NCI-H345 treated with DMSO at 0.1 percent for 48 hours (cell line): ENCODE results near the gene YARS1.

Source experiments
- DNase-seq: peaks from one replicate; lab custom pipeline; 2025; ENCODE audit not compliant: unreplicated experiment; lab: John Stamatoyannopoulos, UW

YARS1 gene

DNA sequence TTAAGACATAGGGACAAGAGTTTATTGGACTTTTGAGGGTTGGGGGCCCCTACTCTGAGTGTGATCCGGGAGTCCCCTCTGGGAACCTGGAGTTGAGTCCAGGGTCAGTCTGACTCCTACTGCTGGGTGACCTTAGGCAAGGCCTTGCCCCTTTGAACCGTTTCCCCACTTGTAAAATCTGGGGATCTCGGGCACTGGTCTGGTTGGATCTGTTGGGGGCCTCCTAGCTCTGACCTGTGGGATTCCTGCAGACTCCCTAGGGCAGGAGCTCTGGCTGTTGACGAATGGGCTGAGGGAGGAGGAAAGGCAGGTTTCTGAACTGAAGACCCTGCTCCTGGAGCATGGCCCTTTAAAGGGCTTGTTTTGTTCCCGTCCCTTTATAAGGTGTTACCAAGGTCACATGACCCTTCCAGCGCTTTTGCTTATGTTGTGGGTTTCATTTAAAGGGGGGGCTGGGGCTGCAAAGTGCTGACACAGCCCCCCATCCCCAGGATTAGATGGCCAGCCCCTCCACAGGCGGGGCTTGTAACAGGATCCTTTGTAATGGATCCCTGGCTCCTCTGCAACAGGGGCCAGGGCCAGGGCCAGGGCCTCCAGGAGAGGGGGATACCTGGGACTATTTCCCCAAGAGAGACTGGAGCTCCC is 50.7 kb downstream of the YARS1 start:
- no peak for DNase-seq

DNA sequence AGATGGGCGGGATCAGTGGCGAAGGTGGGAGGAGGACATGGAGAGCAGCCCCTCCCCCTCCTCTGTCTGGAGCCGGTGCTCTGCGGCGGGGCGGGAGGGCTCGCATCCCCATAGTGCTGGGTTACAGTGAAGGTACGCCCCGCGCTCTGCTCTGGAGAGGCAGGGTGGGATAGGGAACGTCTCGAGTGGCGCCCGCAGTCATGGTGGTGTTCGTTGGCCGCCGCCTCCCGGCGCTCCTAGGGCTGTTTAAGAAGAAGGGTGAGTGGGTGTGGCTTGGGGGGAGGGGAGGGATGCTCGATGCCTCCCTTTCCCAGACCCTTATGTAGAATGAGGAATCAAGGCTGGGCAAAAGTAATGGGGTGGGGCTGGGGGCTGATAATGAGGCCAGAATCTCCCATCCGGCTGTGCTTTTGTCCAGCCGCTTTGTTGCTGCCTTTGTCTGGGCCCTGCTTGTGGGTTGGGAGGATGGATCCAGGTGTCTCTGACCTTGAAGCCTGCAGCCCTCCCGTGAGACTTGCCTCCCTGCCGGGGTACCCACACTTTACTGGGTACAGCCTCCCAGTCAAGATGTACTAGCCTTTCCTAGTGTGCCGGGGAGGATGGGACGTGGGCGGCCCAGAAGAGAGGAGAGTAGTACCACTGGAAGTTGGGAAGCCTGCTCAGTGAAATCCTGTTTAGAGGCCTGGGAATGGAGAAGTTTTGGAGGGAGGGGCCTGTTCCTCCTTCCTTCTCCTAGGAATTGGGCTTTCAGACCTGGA is 51.4 kb downstream of the YARS1 start:
- DNase-seq = no peak

DNA sequence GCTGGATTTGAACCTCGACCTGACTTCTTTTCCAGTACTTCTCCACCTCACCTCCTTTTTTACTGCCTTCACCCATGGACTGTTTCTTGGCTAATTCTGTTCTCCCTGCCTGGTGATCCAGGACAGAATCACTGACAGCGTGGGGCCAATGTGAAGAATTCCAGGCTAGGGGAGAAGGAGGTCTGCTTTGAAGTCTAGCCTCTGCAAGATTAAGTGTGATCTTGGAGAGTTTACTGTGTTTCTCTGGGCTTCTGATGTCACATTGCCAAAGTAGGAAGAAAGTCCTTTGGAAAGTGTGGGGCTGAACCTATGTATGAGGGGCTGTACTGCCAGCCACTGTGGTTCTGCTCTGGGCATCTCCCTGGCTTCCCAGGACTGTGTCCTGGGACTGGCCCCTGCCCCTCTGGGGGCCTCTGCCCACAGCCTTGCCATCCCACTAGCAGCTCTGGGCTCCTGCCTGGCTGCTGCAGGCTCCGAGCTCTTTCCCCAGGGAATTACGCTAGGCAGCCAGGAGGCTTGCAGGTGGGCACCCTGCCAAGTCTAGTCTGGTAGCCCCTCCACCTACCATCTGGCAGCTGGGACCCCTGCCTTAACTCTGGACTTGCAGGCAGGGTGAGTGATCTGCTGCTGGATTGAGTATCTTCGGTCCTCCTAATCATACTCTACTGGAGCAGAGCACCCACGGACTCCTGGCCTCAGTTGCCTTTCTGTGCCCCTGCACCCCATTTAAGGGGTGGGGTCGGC is 52.2 kb downstream of the YARS1 start:
- DNase-seq = peak; percentile 83

DNA sequence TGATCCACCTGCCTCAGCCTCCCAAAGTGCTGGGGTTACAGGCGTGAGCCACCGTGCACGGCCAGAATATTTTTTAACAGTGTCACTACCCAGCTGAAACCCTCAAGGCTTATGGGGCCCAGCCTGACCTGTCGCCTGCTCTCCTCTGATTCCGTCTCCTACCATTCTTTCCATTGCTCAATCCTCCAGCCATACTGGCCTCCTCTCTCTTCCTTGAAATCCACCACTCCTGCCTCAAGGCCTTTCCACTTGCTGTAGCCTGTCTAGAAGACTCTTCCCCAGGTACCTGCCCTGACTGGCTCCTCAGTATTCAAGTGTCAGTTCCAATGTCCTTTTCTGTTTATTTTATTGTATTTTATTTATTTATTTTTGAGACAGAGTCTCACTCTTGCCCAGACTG is 53.9 kb downstream of the YARS1 start:
- no peak for DNase-seq

DNA sequence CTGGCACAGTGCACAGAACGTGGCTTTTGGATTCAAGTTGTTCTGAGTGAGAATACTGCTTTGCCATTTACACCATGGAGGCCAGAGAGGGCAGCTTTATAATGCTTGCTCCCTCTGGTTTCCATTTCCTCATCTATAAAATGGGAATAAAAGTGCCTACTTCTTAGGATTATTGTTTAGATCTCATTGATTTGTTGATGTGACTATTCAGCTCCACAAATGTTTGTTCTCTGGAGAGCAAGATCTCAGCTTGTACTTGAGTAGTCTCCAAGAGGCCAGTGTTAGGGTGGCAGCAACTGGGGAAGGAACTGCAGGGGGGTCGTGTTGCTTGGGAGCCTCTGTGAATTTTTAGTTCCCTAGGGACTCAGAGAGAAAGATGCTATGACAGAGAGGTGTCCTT is 55.2 kb downstream of the YARS1 start:
- DNase-seq = no peak

DNA sequence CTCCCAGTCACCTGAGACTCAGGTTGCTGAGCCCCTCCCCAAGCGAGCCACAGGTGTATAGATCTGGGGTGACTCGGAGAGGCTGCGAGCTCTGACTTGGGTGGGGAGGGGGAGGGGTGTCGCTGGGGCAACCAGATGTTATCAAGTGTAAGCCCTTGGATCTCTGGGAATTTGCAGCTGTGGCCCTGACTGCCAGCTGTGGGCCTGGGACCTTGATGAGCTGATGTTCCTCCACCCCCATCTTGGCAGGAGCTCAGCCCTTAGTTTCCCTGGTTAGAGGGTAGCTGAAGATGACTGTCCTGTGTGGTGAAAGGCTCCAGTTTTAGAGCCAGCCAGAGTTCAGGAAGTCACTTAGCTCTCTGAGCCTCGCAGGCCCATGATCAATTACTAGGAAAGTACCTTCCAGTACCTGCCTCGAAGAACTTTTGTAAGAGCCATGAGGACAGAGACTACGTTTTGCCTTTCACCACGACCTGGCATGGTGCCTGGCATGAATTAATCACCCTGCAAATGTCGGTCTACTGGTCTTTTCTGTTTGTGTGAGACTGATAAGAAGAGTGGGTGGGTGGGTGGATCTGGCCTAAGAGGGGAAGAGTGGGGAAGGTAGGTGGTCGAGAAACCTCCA is 55.8 kb downstream of the YARS1 start:
- no peak for DNase-seq

DNA sequence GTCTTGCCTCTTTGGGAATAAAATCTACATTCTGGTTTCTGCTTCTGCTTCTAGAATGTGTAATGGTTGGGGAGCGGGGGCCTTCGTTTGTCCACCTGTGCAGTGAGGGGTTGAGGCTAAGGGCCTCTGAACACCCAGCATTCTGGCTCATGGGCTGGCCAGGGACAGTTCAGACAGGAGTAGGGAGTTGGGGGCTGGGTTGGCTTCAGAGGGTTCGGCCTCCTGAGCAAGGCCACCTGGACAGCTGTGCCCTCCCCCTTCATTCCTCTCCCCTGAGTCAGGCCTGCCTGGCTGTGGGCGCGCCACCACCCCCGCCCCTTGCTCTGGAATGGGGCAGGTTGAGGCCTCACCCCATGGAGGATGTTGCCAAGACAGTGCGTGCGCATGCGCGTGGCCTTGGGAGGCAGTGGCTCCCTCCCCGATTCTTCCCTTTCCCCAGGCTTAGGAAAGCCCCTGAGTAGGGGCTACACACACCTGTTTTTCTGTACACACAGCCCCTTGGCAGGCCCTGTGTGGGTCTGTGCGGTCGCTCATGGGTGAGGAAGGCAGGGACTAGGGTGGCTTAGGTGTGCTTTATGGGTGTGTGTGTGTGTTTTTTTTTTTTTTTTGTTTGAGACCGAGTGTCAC is 57.0 kb downstream of the YARS1 start:
- DNase-seq = no peak

DNA sequence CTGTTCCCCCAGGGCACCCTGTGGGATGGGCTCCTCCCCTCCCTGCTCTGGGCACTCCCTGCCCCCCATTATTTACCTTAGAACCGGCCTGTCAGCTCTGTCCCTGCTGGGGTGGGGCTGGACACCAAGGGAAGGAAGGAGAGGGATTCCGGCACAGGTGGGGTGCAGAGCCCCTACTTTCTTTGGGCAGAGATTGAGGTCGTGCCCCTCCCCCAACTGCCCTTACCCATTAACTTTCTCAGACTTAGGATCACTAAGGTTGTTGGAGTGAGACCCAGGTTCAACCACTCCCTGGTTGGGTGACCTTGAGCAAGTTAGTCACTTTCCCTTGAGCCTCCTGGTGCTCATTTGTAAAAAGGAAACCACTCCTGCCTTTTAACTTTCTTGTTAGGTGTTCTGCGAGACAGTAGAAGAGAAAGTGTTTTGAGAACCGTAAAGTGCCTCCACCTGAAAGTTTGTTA is 57.6 kb downstream of the YARS1 start:
- DNase-seq = no peak

DNA sequence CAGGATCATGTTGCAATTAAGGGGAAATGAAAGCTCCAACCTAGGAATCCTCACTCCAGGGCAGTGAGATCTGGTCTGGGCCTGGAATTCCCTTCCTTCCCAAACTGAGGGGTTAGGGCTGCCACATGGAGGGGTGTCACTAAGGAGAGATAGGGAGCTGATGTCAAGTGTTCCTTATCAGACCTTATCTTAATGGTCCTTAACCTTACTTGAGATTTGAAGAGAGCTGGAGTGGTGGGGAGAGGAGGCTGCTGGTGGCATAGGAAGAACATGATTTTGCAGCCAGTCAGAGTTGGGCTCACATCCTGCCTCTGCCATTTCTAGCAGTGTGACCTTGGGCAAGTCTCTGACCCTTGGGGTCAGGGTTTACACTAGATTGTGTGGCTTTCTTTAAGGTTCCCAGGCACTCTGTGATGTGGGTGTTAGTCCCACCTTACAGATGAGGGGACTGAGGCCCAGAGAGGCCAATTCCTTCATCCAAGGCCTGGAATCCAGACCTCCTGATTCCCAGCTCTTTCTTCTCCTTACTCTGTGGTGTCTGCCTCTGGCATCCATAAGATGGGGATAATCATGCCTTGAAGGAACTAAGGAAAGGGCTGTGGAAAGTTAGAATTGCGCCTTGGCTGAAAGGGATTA is 58.2 kb downstream of the YARS1 start:
- no peak for DNase-seq

DNA sequence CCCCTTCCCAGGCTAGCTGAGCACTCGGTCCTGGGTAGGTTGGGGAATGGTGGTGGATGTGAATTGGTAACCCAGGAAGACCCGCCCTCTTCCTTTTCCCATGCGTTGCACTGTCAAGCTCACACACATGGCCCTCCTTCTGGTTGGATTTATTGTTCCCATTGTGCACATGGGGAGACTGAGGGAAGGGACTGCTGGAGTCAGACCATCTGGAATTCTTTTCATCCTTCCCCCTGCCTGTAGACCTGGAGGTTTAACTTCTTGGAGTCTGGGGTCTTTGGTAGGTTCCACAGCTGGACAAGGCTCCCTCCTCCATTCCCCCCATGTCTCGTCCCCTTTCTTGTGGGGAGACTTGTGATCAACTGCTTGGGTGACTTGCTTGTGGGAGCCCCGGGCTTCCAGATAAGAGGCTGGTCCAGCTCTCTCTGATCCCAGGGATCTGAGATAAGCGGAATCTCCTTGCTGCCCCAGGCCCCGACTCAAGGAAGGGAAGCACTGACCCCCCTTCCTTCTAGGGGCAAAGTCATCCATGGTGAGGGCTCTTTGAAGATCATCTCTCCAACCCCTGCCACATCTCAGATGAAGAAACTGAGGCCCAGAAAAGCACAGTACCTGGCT is 58.9 kb downstream of the YARS1 start:
- no peak for DNase-seq

DNA sequence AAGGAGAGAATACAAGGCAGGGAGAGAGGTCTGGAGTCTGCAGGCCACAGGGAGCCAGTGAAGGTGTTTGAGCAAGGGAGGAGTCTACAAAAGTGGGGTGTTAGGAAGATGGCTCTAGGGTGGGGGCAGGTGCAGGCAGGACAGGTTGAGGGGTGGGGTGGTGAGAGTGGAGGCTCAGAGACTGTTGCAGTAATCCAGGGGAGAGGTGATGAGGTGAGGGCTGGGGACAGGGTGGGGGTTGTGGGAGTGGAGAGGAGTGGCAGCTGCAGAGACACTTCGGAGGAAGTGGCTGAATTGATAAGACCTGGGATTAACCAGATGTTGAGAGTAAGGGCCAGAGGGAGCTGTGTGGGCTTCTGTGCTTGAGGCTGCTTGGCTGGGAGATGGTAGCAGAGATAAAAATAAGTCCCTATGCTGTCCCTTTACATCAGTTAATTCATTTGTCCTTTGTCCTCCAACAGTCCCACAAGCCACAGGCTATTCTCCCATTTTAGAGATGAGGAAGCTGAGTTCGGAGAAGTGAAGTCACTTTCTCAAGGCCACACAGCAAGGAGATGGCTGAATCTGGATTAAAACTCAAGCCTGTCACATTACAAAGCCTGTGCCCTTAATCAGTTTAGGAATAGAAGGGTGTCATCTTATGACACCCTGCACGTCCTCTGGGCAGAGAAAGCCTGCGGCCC is 59.8 kb downstream of the YARS1 start:
- DNase-seq = no peak

DNA sequence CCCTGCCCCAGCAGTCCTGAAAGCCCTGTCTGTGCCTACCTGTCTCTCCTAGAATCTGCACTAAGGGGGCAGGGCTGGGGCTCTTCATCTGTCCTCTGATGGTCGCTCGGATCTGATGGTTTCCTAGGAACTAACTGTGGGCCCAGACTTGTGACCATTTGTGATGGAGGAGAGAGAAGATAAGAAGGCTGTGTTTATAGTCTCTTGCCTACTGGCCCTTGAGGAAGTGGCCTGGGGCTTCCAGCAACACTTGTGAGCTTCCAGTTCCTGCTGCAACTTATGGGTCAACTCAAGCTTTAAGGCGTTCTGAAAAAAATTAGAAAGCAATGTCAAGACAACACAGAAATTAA is 61.4 kb downstream of the YARS1 start:
- DNase-seq = no peak

DNA sequence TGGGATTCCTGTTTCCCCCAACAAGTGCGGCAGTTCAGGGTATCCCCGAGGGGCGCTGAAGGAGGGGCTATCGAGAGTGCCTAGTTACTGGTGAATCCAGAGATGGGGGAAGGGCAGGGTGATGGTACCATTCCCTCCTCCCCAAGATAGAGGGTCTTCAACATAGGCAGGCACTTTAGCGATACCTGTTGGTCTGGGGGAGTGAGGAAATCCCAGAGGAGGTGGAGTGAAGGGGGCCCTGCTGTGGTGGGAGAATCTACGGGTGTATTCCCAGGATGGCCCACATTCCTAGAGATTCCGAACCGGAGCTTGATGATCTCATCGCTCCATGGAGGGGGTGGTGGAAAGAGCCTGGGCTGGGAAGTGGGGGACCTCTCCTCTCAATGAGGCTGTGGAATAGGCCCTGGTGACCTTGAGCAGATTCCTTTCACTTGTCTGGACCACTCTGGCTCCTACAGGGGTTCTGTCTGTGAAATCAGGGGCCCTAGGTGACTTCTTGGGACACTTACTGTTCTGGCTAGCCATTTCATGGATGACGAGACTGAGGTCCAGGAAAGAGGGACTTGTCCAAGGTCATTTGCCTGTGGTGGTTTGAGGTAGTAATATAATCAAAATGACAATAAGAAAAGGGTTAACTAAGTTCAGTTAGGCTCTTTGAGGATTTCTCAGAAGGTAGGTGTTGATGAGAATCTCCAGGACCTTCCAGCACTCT is 61.9 kb downstream of the YARS1 start:
- no peak for DNase-seq

DNA sequence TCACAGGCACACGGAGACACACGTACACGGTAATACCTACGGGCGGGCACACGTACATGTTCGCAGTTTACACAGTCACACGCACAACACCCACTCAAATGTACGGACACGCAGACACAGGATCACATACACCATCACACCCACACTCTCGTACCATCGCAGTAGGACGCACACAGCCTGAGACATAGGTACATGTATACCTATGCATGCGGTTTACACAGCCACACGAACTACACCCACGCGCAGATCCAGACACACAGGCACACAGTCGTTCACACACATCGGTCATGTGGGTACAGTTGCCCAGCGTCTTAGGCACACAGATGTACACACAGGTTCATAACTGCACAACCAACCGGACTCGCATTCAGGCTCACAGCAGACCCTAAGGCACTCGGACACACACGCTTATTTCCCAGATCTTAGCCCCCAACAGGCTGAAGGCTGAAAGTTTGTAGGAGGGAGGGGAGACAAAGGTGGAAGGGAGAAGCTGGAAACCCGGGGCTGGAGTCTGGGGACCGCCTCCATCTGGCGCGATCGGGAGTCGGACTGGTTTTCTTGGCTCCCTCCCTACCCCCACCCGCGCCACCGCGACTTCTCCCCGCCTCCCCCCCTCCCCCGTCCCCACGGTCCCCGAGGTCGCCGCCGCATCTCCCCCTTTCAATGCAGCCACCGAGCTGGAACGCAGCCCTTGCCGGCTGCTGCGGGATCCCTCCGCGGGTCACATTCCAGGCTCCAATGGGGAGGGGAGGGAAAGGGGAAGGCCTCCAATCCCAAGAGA is 62.7 kb downstream of the YARS1 start:
- no peak for DNase-seq

DNA sequence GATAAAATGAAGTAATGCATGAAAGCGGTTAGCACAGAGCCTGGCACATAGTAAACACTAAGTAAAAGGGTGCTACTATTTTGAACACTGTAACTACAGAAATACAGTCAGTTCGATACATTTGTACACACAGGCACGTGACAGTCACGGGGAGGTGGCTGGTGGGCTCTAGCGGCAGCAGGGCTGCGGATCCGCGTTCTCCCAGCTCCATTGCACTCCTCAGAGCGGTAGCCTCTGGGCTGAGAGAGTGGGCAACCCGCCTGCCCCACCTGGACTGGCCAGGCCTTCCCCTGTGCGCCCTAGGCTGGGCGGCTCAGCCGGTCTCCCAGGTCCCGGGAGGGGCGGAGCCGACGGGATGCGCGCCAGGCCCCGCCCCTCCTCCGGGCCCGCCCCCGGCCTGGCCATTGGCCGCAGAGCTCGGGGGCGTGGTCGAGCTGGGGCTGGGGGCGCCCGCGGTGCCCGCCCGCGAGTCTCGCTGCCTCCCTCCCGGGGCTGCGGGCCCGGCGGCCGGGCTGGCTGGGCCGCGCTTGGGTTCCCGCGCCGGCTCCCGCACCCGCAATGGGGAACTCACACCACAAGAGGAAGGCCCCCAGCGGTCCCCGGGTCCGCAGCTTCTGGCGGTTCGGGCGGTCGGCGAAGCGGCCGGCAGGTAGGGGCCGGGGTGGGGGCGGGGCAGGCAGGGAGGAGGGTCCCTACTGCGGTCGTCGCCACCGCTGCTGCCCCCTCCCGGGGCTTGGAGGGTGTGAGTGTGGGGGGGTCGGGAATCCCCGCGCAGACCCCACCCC is 63.4 kb downstream of the YARS1 start:
- DNase-seq = peak; percentile 69

DNA sequence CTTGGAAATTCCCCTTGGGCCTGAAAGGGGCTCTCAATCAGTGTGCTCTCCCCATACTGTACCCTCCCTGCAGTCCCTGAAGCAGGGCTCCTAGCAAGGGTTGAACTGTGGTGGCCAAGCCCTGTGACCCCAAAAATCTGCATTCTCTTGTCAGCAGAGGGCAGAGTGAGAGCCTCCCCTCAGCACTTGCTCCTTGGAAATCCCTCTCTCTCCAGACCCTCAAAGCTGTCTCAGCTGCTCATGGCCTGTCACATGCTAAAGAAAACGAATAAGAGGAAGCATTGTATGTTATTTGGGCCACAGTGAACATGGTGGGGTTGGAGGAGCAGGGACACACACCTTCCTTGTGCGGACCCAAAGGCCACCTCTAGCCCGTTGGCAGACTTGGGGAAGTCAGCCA is 67.4 kb downstream of the YARS1 start:
- no peak for DNase-seq

DNA sequence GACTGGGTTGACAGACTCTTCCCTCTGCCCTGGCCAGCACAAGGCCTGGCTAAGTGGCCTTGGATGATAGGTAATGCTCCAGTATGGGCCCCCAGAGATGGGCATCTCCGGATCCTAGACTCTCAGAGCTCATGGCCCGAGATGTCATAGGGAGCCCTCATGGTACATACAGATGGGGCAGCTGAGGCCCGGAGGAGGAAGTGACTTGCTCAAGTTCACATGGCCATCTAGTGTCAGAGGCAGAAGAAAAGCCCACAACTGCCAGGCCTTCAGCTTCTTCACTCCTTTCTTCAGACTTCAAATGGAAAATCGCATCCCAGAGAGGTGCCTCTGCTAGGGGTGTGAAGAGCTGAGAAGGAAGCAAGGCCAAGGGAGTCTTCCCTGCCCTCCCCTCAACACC is 67.8 kb downstream of the YARS1 start:
- DNase-seq = no peak

DNA sequence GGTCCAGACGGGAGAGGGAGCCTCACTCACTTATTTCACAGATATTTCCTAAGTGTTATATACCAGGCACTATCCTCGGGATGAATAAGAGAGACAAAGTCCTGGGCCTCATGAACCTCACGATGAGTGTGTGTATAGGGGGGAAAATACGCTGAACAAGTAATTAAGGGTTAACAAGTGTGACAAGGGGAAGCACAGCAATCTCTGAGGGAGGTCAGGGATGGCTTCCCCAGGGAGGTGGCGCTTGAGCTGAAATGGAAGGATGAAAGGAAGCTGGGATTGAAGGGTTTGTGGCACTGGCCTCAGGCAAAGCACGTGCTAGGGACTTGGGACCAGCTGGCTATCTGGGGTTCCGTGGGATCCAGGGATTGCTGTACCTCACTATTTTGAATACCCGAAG is 68.2 kb downstream of the YARS1 start:
- DNase-seq = no peak
